OCI-LY7 (cell line): ENCODE results near the gene FMO2. TPM values are rescaled to one million over a fixed set of nuclear protein-coding genes. Genes with fewer than 3 reads are reported as not detected.

ENCODE experiments used
- BruUV-seq: library from RNA; stranded (reverse); fragments of 400-500 nt; replicated peaks from 2 replicates; lab custom pipeline; 2021; lab: Mats Ljungman, UMichigan
- CTCF ChIA-PET: fragments of 300-600 bp; sonication (Branson Sonifier 250); formaldehyde crosslinking; loops from one replicate; lab custom pipeline; 2022; ENCODE audit warnings: antibody characterized with exemption; ENCODE audit not compliant: unreplicated experiment; lab: Charles Lee
- POLR2A ChIA-PET: fragments of 300-600 bp; sonication (Branson Sonifier 250); formaldehyde crosslinking; loops from one replicate; lab custom pipeline; 2022; ENCODE audit warnings: antibody characterized with exemption; lab: Charles Lee
- DNase-seq: peaks from one replicate; pipeline ENCODE4 v3.0.0-alpha.2; 2015; ENCODE audit warnings: low spot score
- H2AFZ ChIP-seq: fragments of 200-600 bp; sonication (generic), shearing (Covaris generic); 2 replicates; pipeline ENCODE4 v1.6.1; 2014; ENCODE audit warnings: mild to moderate bottlenecking, antibody characterized with exemption, low read length, moderate library complexity
- H3K27ac ChIP-seq: fragments of 200-600 bp; sonication (generic); 2 replicates; pipeline ENCODE4 v1.5.1; 2014; ENCODE audit warnings: mixed run types, low read depth, mild to moderate bottlenecking, moderate library complexity, low read length, inconsistent platforms; ENCODE audit not compliant: poor library complexity, severe bottlenecking
- H3K36me3 ChIP-seq: fragments of 200-600 bp; sonication (generic); 2 replicates; pipeline ENCODE4 v1.6.1; 2014; ENCODE audit warnings: mild to moderate bottlenecking, antibody characterized with exemption, low read length, moderate library complexity, mixed read lengths; ENCODE audit not compliant: insufficient read depth
- H3K4me1 ChIP-seq: fragments of 200-600 bp; sonication (generic); 2 replicates; pipeline ENCODE4 v1.5.1; 2014; ENCODE audit warnings: mild to moderate bottlenecking, low read length; ENCODE audit not compliant: insufficient read depth, poor library complexity, severe bottlenecking
- H3K4me2 ChIP-seq: fragments of 200-600 bp; sonication (generic); 2 replicates; pipeline ENCODE4 v1.6.1; 2014; ENCODE audit warnings: mild to moderate bottlenecking, low read length
- H3K4me3 ChIP-seq: fragments of 200-600 bp; sonication (generic); 2 replicates; pipeline ENCODE4 v1.5.1; 2014; ENCODE audit warnings: mild to moderate bottlenecking, low read depth, low read length; ENCODE audit not compliant: poor library complexity, severe bottlenecking
- H3K79me2 ChIP-seq: fragments of 200-600 bp; sonication (generic); 2 replicates; pipeline ENCODE4 v1.6.1; 2016; ENCODE audit warnings: low read depth, mild to moderate bottlenecking, low read length, moderate library complexity, mixed read lengths; ENCODE audit not compliant: insufficient read depth
- H3K9me2 ChIP-seq: fragments of 200-600 bp; sonication (generic); 2 replicates; pipeline ENCODE4 v1.6.1; 2016; ENCODE audit warnings: mild to moderate bottlenecking, low read length, mixed read lengths; ENCODE audit not compliant: insufficient read depth
- H3K9me3 ChIP-seq: fragments of 200-600 bp; sonication (generic); 2 replicates; pipeline ENCODE4 v1.6.1; 2014; ENCODE audit warnings: mild to moderate bottlenecking, mixed run types, low read length, mixed read lengths
- H4K20me1 ChIP-seq: fragments of 200-600 bp; sonication (generic); 2 replicates; pipeline ENCODE4 v1.6.1; 2014; ENCODE audit warnings: mild to moderate bottlenecking, antibody characterized with exemption, low read length, moderate library complexity, mixed read lengths; ENCODE audit not compliant: insufficient read depth
- CTCF ChIP-seq: fragments of 200-600 bp; sonication (generic); conservative IDR thresholded peaks from 2 replicates; pipeline ENCODE4 v1.5.1; 2014; ENCODE audit warnings: mild to moderate bottlenecking, antibody characterized with exemption, low read length, moderate library complexity, mixed read lengths
- EZH2phosphoT487 ChIP-seq: fragments of 200-600 bp; sonication (generic); IDR thresholded peaks from 2 replicates; pipeline ENCODE4 v1.6.1; 2018; ENCODE audit warnings: low read depth, borderline replicate concordance, mild to moderate bottlenecking, mixed run types, antibody characterized with exemption, low read length, moderate library complexity, mixed read lengths
- intact Hi-C: fragments of 100-400 bp; cut with micrococcal nuclease; formaldehyde crosslinking; loops from one replicate; pipeline ENCODE4 v1.10.0; 2022; ENCODE audit not compliant: unreplicated experiment
- total RNA-seq, 2 experiments: library from RNA; depleted of rRNA in 1 of 2; stranded (reverse); fragments of >200 nt in 1 of 2; shearing (Covaris generic) in 1 of 2; gene quantifications; 2 replicates each; pipeline ENCODE4 v1.2.3, GENCODE V29; 2014 to 2022

The FMO2 gene
- total RNA-seq, 2 experiments from 2014 or later, result not detected

- intact Hi-C loops, result no loop called here
- POLR2A ChIA-PET, result interaction anchor here (0.5 to 1.0 kb wide), 3 partner anchors 10 to 1230 kb away, joined by 3 read pairs; no protein-coding TSS in a partner anchor
Measured at GRCh38 chr1:171140956-171141687, 44.0 kb upstream of the FMO2 start.

GRCh38 chr1:171141688-171142415, 43.2 kb upstream of the FMO2 start:
- no peak for DNase-seq
- no peaks in the 10 kb centered on the region for H3K36me3 ChIP-seq
- no peaks in the 10 kb centered on the region for H3K79me2 ChIP-seq
- H3K4me2 ChIP-seq, result no peak overlapping the region
- H3K4me1 ChIP-seq, result no peaks in the 10 kb centered on the region
- no peak overlapping the region for H2AFZ ChIP-seq
- H3K9me2 ChIP-seq, result no peaks in the 10 kb centered on the region
- H3K9me3 ChIP-seq, result no peaks in the 10 kb centered on the region
- TF ChIP-seq EZH2phosphoT487 (no peak), CTCF (no peak)
- ChIA-PET POLR2A (interaction anchor here (0.5 to 1.0 kb wide), 2 partner anchors 9 to 1231 kb away, joined by 3 read pairs; no protein-coding TSS in a partner anchor), CTCF (no interaction called here)
- intact Hi-C loops, result no loop called here
- H4K20me1 ChIP-seq, result no peaks in the 10 kb centered on the region
- H3K27ac ChIP-seq, result no peak overlapping the region
- no TSS peak for BruUV-seq
- H3K4me3 ChIP-seq, result no peak overlapping the region

More at GRCh38 chr1:171140956-171141687, 44.0 kb upstream of the FMO2 start:
- H4K20me1 ChIP-seq, result no peaks in the 10 kb centered on the region
- H3K79me2 ChIP-seq, result no peaks in the 10 kb centered on the region
- no peak overlapping the region for H3K4me3 ChIP-seq
- H3K36me3 ChIP-seq, result no peaks in the 10 kb centered on the region
- no TSS peak for BruUV-seq
- CTCF ChIA-PET, result no interaction called here
- H3K4me1 ChIP-seq, result no peaks in the 10 kb centered on the region
- DNase-seq, result no peak
- no peaks in the 10 kb centered on the region for H3K9me3 ChIP-seq
- no peaks in the 10 kb centered on the region for H3K9me2 ChIP-seq
- no peak overlapping the region for H3K27ac ChIP-seq
- H3K4me2 ChIP-seq, result no peak overlapping the region
- H2AFZ ChIP-seq, result no peak overlapping the region
- TF ChIP-seq CTCF (no peak), EZH2phosphoT487 (no peak)
